Neural crest cell (in vitro differentiated cells): Measurements from ENCODE around the gene UCN2. TPM values are rescaled to one million over a fixed set of nuclear protein-coding genes. Genes with fewer than 3 reads are reported as not detected.

Source experiments
- DNase-seq: peaks from one replicate; pipeline ENCODE4 v3.0.0; 2021; ENCODE audit warnings: low read depth, mixed read lengths, low spot score
- H3K27ac Mint-ChIP-seq: one replicate; pipeline ENCODE4 v1.8.0; 2021; ENCODE audit warnings: mild to moderate bottlenecking, mixed read lengths; ENCODE audit not compliant: unreplicated experiment
- H3K27me3 Mint-ChIP-seq: 2 replicates; pipeline ENCODE4 v1.8.0; 2021; ENCODE audit warnings: low read depth, mild to moderate bottlenecking, mixed read lengths
- H3K36me3 Mint-ChIP-seq: 2 replicates; pipeline ENCODE4 v1.8.0; 2021; ENCODE audit warnings: low read depth, mild to moderate bottlenecking, mixed read lengths
- H3K4me1 Mint-ChIP-seq: 2 replicates; pipeline ENCODE4 v1.8.0; 2021; ENCODE audit warnings: mixed read lengths
- H3K4me3 Mint-ChIP-seq: one replicate; pipeline ENCODE4 v1.8.0; 2021; ENCODE audit warnings: mild to moderate bottlenecking, mixed read lengths
- H3K9me3 Mint-ChIP-seq: 2 replicates; pipeline ENCODE4 v1.8.0; 2021; ENCODE audit warnings: mixed read lengths
- total RNA-seq: library from RNA; stranded (reverse); gene quantifications from 2 replicates; pipeline ENCODE4 v1.2.1, GENCODE V29; 2021
- TF ChIP-seq, protein P1 (sequence below): fragments of 200-600 bp; sonication (generic); conservative IDR thresholded peaks from 2 replicates; pipeline ENCODE4 v1.5.0; 2021; ENCODE audit warnings: antibody characterized with exemption, mild to moderate bottlenecking

UCN2 gene
- total RNA-seq, 1 donor from 2014 or later, result 1.3 TPM

DNA sequence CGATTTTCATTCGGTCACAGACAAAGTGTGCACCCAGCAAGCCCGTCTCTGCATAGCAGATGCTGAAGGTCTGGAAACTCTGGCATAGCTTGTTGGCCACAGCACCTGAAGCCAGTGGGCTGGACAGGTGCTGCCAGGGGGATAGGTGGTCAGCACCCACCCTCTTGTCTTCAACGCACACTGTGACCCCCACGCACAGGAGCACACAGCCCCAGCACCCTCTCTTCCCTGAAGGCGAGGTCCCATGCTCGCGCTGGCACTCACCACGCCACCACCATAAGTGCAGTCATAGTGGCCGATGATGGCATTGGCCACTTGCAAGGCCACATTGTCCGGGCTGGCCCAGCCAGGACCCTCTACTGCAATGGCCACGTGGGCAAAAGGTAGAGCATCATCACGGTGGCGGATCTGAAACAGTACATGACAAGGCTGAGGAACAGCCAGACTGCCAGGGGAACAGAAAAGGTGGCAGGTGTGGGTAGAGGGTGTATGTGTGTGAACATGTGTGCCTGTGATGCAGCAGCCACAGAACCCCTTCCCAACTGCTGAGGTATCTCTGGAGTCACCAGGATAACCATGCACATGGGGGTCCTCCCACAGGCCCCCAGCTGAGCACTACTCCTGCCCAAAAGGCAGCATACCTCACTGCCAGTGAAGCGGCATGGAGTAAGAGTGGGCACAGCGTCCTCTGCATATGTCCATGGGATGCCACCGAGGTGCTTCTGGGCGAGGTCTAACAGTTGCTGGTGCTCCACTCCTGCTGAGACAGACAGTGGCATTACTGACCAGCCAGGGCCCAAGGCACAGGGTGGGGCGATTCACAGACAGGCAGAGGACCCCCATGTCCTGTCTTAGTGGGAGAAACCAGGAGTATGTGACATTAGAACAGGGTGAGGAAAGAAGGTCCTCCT is 37.4 kb upstream of the UCN2 start:
- Mint-ChIP-seq H3K4me3 (no peak overlapping the region), H3K9me3 (no peaks in the 10 kb centered on the region), H3K27me3 (no peaks in the 10 kb centered on the region), H3K36me3 (peaks cover 14% of the 10 kb centered on the region), H3K4me1 (peaks cover 13% of the 10 kb centered on the region), H3K27ac (peak overlapping the region; percentile 75)
- no peak for DNase-seq
- TF ChIP-seq, protein P1, sequence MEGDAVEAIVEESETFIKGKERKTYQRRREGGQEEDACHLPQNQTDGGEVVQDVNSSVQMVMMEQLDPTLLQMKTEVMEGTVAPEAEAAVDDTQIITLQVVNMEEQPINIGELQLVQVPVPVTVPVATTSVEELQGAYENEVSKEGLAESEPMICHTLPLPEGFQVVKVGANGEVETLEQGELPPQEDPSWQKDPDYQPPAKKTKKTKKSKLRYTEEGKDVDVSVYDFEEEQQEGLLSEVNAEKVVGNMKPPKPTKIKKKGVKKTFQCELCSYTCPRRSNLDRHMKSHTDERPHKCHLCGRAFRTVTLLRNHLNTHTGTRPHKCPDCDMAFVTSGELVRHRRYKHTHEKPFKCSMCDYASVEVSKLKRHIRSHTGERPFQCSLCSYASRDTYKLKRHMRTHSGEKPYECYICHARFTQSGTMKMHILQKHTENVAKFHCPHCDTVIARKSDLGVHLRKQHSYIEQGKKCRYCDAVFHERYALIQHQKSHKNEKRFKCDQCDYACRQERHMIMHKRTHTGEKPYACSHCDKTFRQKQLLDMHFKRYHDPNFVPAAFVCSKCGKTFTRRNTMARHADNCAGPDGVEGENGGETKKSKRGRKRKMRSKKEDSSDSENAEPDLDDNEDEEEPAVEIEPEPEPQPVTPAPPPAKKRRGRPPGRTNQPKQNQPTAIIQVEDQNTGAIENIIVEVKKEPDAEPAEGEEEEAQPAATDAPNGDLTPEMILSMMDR, result no peak

DNA sequence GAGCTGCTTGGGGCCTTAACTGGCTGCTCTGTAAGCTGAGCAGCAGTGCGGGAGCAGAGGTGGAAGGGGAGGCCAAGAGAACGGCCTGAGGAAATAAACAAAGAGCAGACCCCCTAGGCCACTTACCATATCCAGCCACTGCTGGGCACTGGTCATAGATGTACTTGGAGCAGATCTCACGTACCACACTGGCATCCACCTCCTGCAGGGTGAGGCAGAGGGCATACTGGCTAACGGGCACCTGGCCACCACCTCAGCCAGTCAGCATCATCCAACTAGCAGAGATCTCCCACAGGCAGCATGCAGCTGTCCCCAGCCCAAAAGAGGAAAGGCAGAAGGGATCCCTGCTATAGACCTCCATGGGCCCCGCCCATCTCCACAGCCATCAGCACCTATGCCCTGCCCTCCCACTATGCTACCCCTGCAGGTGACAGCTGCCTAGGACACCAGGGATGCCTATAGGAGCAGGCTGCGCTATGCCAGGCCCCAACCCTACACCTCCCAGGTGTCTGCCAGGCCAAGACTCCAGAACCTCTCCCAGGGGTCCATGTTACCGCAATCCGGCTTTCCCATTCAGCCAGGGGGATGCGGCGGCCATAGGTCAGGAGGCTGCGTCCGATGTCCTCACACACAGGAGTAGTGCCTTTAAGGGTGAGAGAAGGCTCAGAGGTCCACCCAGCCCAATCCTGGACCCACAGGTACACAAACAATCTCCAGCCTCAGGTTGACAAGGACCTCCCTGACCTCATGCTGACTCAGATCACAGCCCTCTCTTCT is 36.1 kb upstream of the UCN2 start:
- DNase-seq, result no peak
- Mint-ChIP-seq H3K4me3 (no peak overlapping the region), H3K4me1 (peaks cover 17% of the 10 kb centered on the region), H3K27ac (no peak overlapping the region), H3K9me3 (no peaks in the 10 kb centered on the region), H3K36me3 (peaks cover 14% of the 10 kb centered on the region), H3K27me3 (no peaks in the 10 kb centered on the region)
- TF ChIP-seq, protein P1, result no peak

DNA sequence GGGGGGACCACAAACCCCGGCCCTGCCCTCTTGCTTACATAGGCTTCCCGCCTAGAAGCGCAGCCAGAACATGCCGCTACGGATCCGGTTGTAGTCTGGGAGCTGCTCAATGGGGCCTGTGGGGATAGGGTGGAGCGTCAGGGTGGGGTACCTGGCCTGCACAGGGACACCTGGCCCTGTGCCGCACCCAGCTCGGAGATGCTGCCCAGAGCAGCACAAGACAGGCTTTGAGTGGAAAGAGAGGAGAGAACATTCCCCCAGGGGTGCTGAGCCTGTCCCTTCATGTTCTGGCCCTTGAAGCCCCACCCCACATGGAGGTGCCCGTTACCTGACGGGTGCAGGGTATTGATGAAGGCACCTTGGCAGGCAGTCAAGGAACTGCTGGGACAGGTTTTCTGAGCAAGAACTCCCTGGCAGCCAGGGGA is 35.5 kb upstream of the UCN2 start:
- TF ChIP-seq, protein P1, result no peak
- Mint-ChIP-seq H3K27me3 (no peaks in the 10 kb centered on the region), H3K27ac (no peak overlapping the region), H3K4me3 (no peak overlapping the region), H3K36me3 (peaks cover 14% of the 10 kb centered on the region), H3K4me1 (peaks cover 17% of the 10 kb centered on the region), H3K9me3 (no peaks in the 10 kb centered on the region)
- no peak for DNase-seq

DNA sequence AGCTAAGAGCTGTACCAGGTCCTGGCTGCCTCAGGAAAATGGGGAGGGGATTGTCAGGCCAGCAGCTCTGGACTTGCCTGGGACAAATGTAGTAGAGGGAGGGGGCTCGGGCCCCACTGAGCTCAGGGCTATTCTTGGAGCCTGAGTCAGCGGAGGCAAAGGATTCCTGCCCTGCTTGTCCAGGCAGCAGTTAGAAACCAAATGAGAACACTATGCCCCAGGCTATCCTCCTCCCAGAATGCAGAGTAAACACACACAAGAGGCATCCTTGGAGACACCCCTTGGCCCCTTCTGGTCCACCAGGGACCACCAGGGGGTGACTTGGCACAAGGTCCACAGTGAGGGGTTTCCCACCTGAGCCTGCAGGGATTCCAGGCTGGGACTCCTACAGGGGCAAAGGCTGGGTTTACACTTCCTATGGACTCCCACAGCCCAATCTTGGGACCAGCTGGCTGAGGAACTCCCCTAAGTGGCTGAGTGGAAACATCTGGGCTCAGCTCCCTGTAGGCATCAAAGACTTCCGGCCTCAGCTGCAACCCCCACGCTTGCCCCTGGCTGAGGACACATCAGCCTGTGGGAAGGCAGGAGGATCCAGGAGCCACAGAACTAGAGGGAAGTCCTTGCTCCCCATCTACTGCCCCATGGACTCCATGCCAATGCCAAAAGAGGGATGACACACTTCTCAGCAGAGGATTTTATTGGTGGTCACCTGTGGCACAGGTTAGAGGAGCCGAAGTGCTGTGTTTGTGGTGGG is 34.9 kb upstream of the UCN2 start:
- peaks cover 17% of the 10 kb centered on the region for H3K4me1 Mint-ChIP-seq
- H3K4me3 Mint-ChIP-seq, result peak overlapping the region; percentile 23
- no peak overlapping the region for H3K27ac Mint-ChIP-seq

More for the DNA sequence above, 34.9 kb upstream of the UCN2 start:
- TF ChIP-seq, protein P1, result no peak
- H3K9me3 Mint-ChIP-seq, result no peaks in the 10 kb centered on the region
- H3K36me3 Mint-ChIP-seq, result peaks cover 14% of the 10 kb centered on the region
- no peaks in the 10 kb centered on the region for H3K27me3 Mint-ChIP-seq
- no peak for DNase-seq
